Natural killer cell (primary cell): ENCODE measurements around the gene MXRA7. TPM values are rescaled to one million over a fixed set of nuclear protein-coding genes. Genes with fewer than 3 reads are reported as not detected.

ENCODE experiments used
- ATAC-seq, 3 donors: fragments of 150-1000 bp in 2 of 3; fragments of 200-7000 bp in 1 of 3; cut with Tn5 transposase; 1 replicate in 1 of 3; 2 replicates in 2 of 3; pipeline ENCODE4 v1.10.0; 2021; ENCODE audit warnings: mild to moderate bottlenecking in 2 of 3, moderate library complexity in 2 of 3
- DNase-seq, 2 donors: peaks; one replicate each; pipeline versions ENCODE4 v3.0.0 to v3.0.0-alpha.2; 2013 to 2021; ENCODE audit warnings: mixed read lengths in 1 of 2
- H3K27ac ChIP-seq: one replicate; pipeline ENCODE4 v1.5.1; 2013; ENCODE audit warnings: mild to moderate bottlenecking, low read length
- H3K27me3 ChIP-seq: one replicate; pipeline ENCODE4 v1.6.1; 2013; ENCODE audit warnings: low read length; ENCODE audit not compliant: control insufficient read depth, insufficient read depth
- H3K36me3 ChIP-seq: one replicate; pipeline ENCODE4 v1.6.1; 2013; ENCODE audit warnings: low read length; ENCODE audit not compliant: control insufficient read depth, insufficient read depth
- H3K4me1 ChIP-seq: one replicate; pipeline ENCODE4 v1.6.1; 2013; ENCODE audit warnings: low read length; ENCODE audit not compliant: control insufficient read depth, insufficient read depth
- H3K4me3 ChIP-seq: one replicate; pipeline ENCODE4 v1.5.1; 2013; ENCODE audit warnings: low read length
- H3K9me3 ChIP-seq: one replicate; pipeline ENCODE4 v1.6.1; 2013; ENCODE audit warnings: low read length; ENCODE audit not compliant: control insufficient read depth, insufficient read depth
- H3K27ac Mint-ChIP-seq, 2 donors: one replicate each; pipeline ENCODE4 v1.8.0; 2022; ENCODE audit warnings: mild to moderate bottlenecking in 2 of 2, mixed read lengths in 2 of 2, moderate library complexity in 1 of 2
- H3K27me3 Mint-ChIP-seq, 2 donors: one replicate each; pipeline ENCODE4 v1.8.0; 2022; ENCODE audit warnings: low read depth in 2 of 2, mixed read lengths in 2 of 2
- H3K36me3 Mint-ChIP-seq: one replicate; pipeline ENCODE4 v1.8.0; 2022; ENCODE audit warnings: mixed read lengths
- H3K4me1 Mint-ChIP-seq, 2 donors: one replicate each; pipeline ENCODE4 v1.8.0; 2022; ENCODE audit warnings: mixed read lengths in 2 of 2
- H3K4me3 Mint-ChIP-seq: one replicate; pipeline ENCODE4 v1.8.0; 2022; ENCODE audit warnings: mild to moderate bottlenecking, moderate library complexity, mixed read lengths
- H3K9me3 Mint-ChIP-seq, 2 donors: one replicate each; pipeline ENCODE4 v1.8.0; 2022; ENCODE audit warnings: mixed read lengths in 2 of 2
- WGBS: methylation state at CpG from one replicate; pipeline ENCODE4 v1.1.7; 2013; ENCODE audit warnings: missing lambda C conversion rate; ENCODE audit not compliant: insufficient coverage; 5-methylcytosine and 5-hydroxymethylcytosine counted together
- intact Hi-C: fragments of 100-400 bp; cut with micrococcal nuclease; formaldehyde crosslinking; loops from one replicate; pipeline ENCODE4 v1.14.2; 2022
- total RNA-seq, 4 donors: library from RNA; stranded (reverse); fragments of 120-200 nt in 1 of 4; gene quantifications; one replicate each; pipeline versions ENCODE4 v1.2.3 to v1.2.4, GENCODE V29; 2013 to 2022
- TF ChIP-seq, protein P1 (sequence below): fragments of 200-600 bp; IDR thresholded peaks from one replicate; pipeline ENCODE4 v1.8.0; 2022; ENCODE audit warnings: antibody characterized with exemption

The MXRA7 gene, protein sequence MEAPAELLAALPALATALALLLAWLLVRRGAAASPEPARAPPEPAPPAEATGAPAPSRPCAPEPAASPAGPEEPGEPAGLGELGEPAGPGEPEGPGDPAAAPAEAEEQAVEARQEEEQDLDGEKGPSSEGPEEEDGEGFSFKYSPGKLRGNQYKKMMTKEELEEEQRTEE
- 10 to 100 TPM; 31.6 to 47.6 (median 46.5) TPM for total RNA-seq
- total RNA-seq (2013): 32.3 TPM

DNA sequence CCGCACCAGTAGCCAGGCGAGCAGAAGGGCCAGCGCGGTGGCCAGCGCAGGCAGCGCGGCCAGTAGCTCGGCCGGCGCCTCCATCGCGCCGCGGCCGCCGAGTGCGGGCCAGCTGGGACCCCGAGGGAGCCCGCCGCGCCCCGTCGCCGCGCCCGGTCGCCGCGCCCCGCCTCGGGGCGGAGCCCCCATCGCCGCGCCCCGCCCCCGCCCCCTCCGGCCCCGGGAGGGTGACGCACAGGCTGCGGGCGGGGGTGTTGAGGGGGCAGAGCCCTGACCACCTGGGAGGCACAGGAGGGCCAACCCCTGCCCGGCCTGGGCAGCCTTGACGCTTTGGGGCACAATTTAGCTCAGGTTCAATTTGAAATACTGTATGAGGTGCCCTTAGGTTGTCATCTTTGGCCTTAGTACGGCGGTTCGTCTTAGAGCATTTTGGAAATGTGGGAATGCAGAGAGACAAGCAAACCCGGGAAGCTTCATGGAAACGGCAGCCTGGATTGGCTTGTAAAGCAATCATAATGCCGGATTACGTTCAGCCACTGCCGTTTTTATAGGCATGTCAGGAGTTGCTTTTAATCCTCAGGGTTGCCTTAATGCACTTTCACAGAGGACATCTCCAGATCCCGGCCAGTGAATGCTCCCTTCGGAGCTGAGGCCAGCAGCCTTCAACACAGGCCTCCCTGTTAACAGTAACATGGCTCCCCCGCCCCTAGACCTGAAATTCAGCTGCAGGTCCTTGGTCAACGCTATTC lies at the start of gene MXRA7:
TSS of gene MXRA7 (minus strand) at position 103 of the 749 bp plus-strand sequence. CDS start at position 84, 19 bp downstream.
- Mint-ChIP-seq H3K4me3 (peak within 1 kb of the TSS; percentile 80), H3K27me3 (no peaks in the 10 kb centered on the region), H3K27ac (peak within 1 kb of the TSS; percentile 82 to 99), H3K36me3 (peaks cover under 1% of the 10 kb centered on the region), H3K9me3 (no peaks in the 10 kb centered on the region), H3K4me1 (peaks cover 15 to 65% of the 10 kb centered on the region in 2 donors)
- DNase-seq (peak; percentile 76 to 80), ATAC-seq (peak; percentile 77 to 90 (median 87))
- Histone ChIP-seq H3K9me3 (no peaks in the 10 kb centered on the region), H3K36me3 (peaks cover 11% of the 10 kb centered on the region), H3K4me1 (peaks cover 40% of the 10 kb centered on the region), H3K4me3 (peak within 1 kb of the TSS; percentile 34), H3K27me3 (no peaks in the 10 kb centered on the region), H3K27ac (no peak within 1 kb of the TSS)
- intact Hi-C loops: no loop called here
- TF ChIP-seq, protein P1, sequence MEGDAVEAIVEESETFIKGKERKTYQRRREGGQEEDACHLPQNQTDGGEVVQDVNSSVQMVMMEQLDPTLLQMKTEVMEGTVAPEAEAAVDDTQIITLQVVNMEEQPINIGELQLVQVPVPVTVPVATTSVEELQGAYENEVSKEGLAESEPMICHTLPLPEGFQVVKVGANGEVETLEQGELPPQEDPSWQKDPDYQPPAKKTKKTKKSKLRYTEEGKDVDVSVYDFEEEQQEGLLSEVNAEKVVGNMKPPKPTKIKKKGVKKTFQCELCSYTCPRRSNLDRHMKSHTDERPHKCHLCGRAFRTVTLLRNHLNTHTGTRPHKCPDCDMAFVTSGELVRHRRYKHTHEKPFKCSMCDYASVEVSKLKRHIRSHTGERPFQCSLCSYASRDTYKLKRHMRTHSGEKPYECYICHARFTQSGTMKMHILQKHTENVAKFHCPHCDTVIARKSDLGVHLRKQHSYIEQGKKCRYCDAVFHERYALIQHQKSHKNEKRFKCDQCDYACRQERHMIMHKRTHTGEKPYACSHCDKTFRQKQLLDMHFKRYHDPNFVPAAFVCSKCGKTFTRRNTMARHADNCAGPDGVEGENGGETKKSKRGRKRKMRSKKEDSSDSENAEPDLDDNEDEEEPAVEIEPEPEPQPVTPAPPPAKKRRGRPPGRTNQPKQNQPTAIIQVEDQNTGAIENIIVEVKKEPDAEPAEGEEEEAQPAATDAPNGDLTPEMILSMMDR: no peak
- 10% methylated on average over 56 of the region's 56 CpGs for WGBS

DNA sequence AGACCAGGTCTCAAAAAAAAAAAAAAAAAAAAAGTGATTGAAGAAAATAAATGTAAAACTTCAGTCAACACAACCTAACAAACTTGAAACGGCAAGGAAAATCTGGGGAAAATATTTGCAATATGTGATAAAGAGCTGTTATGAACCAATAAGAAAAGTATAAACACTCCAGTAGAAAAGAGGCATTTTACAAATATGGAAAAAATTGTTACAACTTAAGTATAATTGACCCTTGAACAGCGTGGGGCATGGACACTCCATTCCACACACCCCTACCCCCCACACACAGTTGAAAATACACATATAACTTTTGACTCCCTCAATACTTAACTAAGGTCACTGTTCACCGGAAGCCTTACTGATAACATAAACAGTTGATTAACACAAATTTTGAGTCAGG lies 47.8 kb upstream of the MXRA7 start:
- peaks cover 0 to 3% of the 10 kb centered on the region in 2 donors for H3K4me1 Mint-ChIP-seq
- H3K27ac ChIP-seq: no peak overlapping the region
- no peaks in the 10 kb centered on the region for H3K27me3 ChIP-seq
- H3K36me3 ChIP-seq: peaks cover 10% of the 10 kb centered on the region
- no peaks in the 10 kb centered on the region for H3K9me3 ChIP-seq
- ATAC-seq: no peak
- DNase-seq: no peak
- H3K4me3 ChIP-seq: no peak overlapping the region
- 100% methylated on average over 2 of the region's 3 CpGs for WGBS
- peaks cover 2% of the 10 kb centered on the region for H3K4me1 ChIP-seq
- intact Hi-C loops: no loop called here
- TF ChIP-seq, protein P1: no peak
- no peaks in the 10 kb centered on the region for H3K27me3 Mint-ChIP-seq
- H3K27ac Mint-ChIP-seq: no peak overlapping the region
- H3K4me3 Mint-ChIP-seq: no peak overlapping the region
- no peaks in the 10 kb centered on the region for H3K36me3 Mint-ChIP-seq
- no peaks in the 10 kb centered on the region for H3K9me3 Mint-ChIP-seq

DNA sequence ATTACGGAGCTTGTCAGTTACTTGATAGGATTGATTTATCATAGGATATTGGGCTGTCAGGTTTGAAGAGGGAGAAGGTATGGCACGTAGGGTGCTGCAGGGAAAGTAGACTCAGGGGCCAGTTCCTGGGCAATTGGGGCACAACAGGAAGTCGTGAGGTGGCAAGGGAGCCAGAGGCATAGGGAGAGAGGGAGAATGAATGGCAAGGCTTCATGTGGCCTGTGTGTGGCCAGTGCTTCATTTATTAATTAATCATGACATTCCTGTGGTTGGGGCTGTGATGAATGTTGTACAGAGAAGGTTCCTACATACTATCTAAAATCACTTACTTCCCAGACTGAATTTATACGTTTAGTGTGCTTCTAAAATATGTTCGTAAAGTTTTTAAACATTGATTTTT lies 46.5 kb upstream of the MXRA7 start:
- intact Hi-C loops: no loop called here
- Histone ChIP-seq H3K4me3 (no peak overlapping the region), H3K27ac (no peak overlapping the region), H3K27me3 (no peaks in the 10 kb centered on the region), H3K36me3 (peaks cover 10% of the 10 kb centered on the region), H3K4me1 (peaks cover 11% of the 10 kb centered on the region), H3K9me3 (no peaks in the 10 kb centered on the region)
- TF ChIP-seq, protein P1: no peak
- Mint-ChIP-seq H3K36me3 (no peaks in the 10 kb centered on the region), H3K27ac (no peak overlapping the region), H3K9me3 (no peaks in the 10 kb centered on the region), H3K4me3 (no peak overlapping the region), H3K27me3 (no peaks in the 10 kb centered on the region), H3K4me1 (peaks cover 0 to 8% of the 10 kb centered on the region in 2 donors)
- 97% methylated on average over 5 of the region's 5 CpGs for WGBS
- ATAC-seq: no peak
- no peak for DNase-seq
